GM12878 (cell line): Measurements from ENCODE around the gene DCDC2. TPM values are rescaled to one million over a fixed set of nuclear protein-coding genes. Genes with fewer than 3 reads are reported as not detected.

Experiments
- ATAC-seq: fragments of 200-7000 bp; cut with Tn5 transposase; 3 replicates; pipeline ENCODE4 v1.9.1; 2020; ENCODE audit warnings: mild to moderate bottlenecking, moderate library complexity
- BruUV-seq: library from RNA; stranded (reverse); fragments of 400-500 nt; replicated peaks from 2 replicates; lab custom pipeline; 2021; lab: Mats Ljungman, UMichigan
- CTCF ChIA-PET: fragments of 300-600 bp; sonication (Branson Sonifier 250); formaldehyde crosslinking; extraction: SDS; loops from one replicate; lab custom pipeline; 2021; ENCODE audit warnings: inconsistent platforms; lab: Yijun Ruan, JAX
- POLR2A ChIA-PET: fragments of 350-600 bp; formaldehyde crosslinking; extraction: SDS; loops from one replicate; lab custom pipeline; 2021; ENCODE audit warnings: inconsistent platforms; lab: Charles Lee
- RAD21 ChIA-PET: fragments of 300-600 bp; sonication (Branson Sonifier 250); formaldehyde crosslinking; loops from one replicate; lab custom pipeline; 2023; ENCODE audit warnings: antibody characterized with exemption; ENCODE audit not compliant: unreplicated experiment; lab: Charles Lee
- SMC1A ChIA-PET: fragments of 300-600 bp; sonication (Branson Sonifier 250); formaldehyde crosslinking; loops from one replicate; lab custom pipeline; 2023; ENCODE audit not compliant: unreplicated experiment, uncharacterized antibody; lab: Charles Lee
- DNase-seq: peaks from one replicate; pipeline ENCODE4 v3.0.0-alpha.2; 2011; ENCODE audit warnings: low read depth, low spot score
- FAIRE-seq: peaks from 3 replicates; lab custom pipeline; 2011; peaks lifted over from hg19 to GRCh38; lab: Jason Lieb, UNC
- H2AFZ ChIP-seq: 2 replicates; pipeline ENCODE4 v1.6.0; 2011; ENCODE audit warnings: low read depth, low read length, control low read depth; ENCODE audit not compliant: control insufficient read depth
- H3K27ac ChIP-seq: 2 replicates; pipeline ENCODE4 v1.5.1; 2011; ENCODE audit warnings: control low read depth; ENCODE audit not compliant: control insufficient read depth, insufficient read depth
- H3K27me3 ChIP-seq, 2 experiments: replicated peaks in 1 of 2; 2 replicates each; pipeline versions ENCODE4 v1.6.0 to v1.6.1; 2011; ENCODE audit warnings: low read length in 1 of 2; ENCODE audit not compliant: control insufficient read depth in 2 of 2, insufficient read depth in 2 of 2
- H3K36me3 ChIP-seq, 2 experiments: 2 replicates each; pipeline ENCODE4 v1.5.1; 2011; ENCODE audit warnings: low read length in 1 of 2; ENCODE audit not compliant: control insufficient read depth in 2 of 2, insufficient read depth in 2 of 2
- H3K4me1 ChIP-seq: 2 replicates; pipeline ENCODE4 v1.6.1; 2011; ENCODE audit warnings: mild to moderate bottlenecking, low read length, moderate library complexity, mixed read lengths; ENCODE audit not compliant: control insufficient read depth, insufficient read depth
- H3K4me2 ChIP-seq: 2 replicates; pipeline ENCODE4 v1.6.0; 2011; ENCODE audit warnings: control low read depth; ENCODE audit not compliant: control insufficient read depth, insufficient read depth
- H3K4me3 ChIP-seq: fragments of 200-600 bp; sonication (generic); 2 replicates; pipeline ENCODE4 v1.5.1; 2016
- H3K79me2 ChIP-seq: 2 replicates; pipeline ENCODE4 v1.6.0; 2011; ENCODE audit warnings: low read length; ENCODE audit not compliant: control insufficient read depth, insufficient read depth
- H3K9ac ChIP-seq: 2 replicates; pipeline ENCODE4 v1.8.0; 2011; ENCODE audit warnings: low read length, control low read depth, mixed read lengths; ENCODE audit not compliant: control insufficient read depth, insufficient read depth
- H3K9me3 ChIP-seq: replicated peaks from 3 replicates; pipeline ENCODE4 v1.5.1; 2011; ENCODE audit warnings: mild to moderate bottlenecking, low read length; ENCODE audit not compliant: control insufficient read depth, insufficient read depth
- H4K20me1 ChIP-seq: 2 replicates; pipeline ENCODE4 v1.6.0; 2011; ENCODE audit not compliant: control insufficient read depth, insufficient read depth
- CREM ChIP-seq: IDR thresholded peaks from 2 replicates; pipeline ENCODE4 v1.6.1; 2014; ENCODE audit warnings: antibody characterized with exemption, low read depth
- CTCF ChIP-seq, 3 experiments: IDR thresholded peaks in 2 of 3; conservative IDR thresholded peaks in 1 of 3; 2 replicates each; pipeline ENCODE4 v1.5.1; 2011; ENCODE audit warnings: low read depth in 3 of 3, low read length in 3 of 3, mild to moderate bottlenecking in 3 of 3, control low read depth in 2 of 3, moderate library complexity in 2 of 3, inconsistent platforms in 1 of 3, mixed read lengths in 1 of 3; ENCODE audit not compliant: control insufficient read depth in 2 of 3, insufficient read depth in 1 of 3; ENCODE audit errors: extremely low read depth in 1 of 3
- EGR1 ChIP-seq, 2 experiments: IDR thresholded peaks; 1 replicate in 1 of 2; 2 replicates in 1 of 2; pipeline ENCODE4 v1.6.1; 2011 to 2012; ENCODE audit warnings: low read depth in 2 of 2, low read length in 2 of 2, borderline replicate concordance in 1 of 2, mild to moderate bottlenecking in 1 of 2, moderate library complexity in 1 of 2
- EP300 ChIP-seq, 2 experiments: fragments of 150-350 bp in 1 of 2; IDR thresholded peaks; 2 replicates each; pipeline ENCODE4 v1.6.1; 2011 to 2012; ENCODE audit warnings: low read depth in 2 of 2, low read length in 2 of 2, borderline replicate concordance in 1 of 2, improper control_type of control experiment in 1 of 2, inconsistent platforms in 1 of 2; ENCODE audit not compliant: control insufficient read depth in 1 of 2
- ESRRA ChIP-seq: IDR thresholded peaks from 2 replicates; pipeline ENCODE4 v1.6.1; 2012; ENCODE audit warnings: mild to moderate bottlenecking, low read length, improper control_type of control experiment
- HDGF ChIP-seq: fragments of 450-650 bp; IDR thresholded peaks from 2 replicates; pipeline ENCODE4 v1.6.1; 2016; ENCODE audit warnings: antibody characterized with exemption
- JUNB ChIP-seq: IDR thresholded peaks from 2 replicates; pipeline ENCODE4 v1.6.1; 2016; ENCODE audit warnings: antibody characterized with exemption, mild to moderate bottlenecking
- MEF2A ChIP-seq: IDR thresholded peaks from 2 replicates; pipeline ENCODE4 v1.6.1; 2011; ENCODE audit warnings: low read depth, mild to moderate bottlenecking, low read length, moderate library complexity; ENCODE audit not compliant: insufficient read depth
- NFIC ChIP-seq: IDR thresholded peaks from 2 replicates; pipeline ENCODE4 v1.6.1; 2012; ENCODE audit warnings: low read depth, mild to moderate bottlenecking, inconsistent platforms, low read length, moderate library complexity
- POU2F2 ChIP-seq: IDR thresholded peaks from 3 replicates; pipeline ENCODE4 v1.6.1; 2011; ENCODE audit warnings: low read depth, mild to moderate bottlenecking, low read length, borderline replicate concordance
- RBBP5 ChIP-seq: fragments of 200-600 bp; sonication (generic); conservative IDR thresholded peaks from 2 replicates; pipeline ENCODE4 v1.6.1; 2016
- RUNX3 ChIP-seq: IDR thresholded peaks from 2 replicates; pipeline ENCODE4 v1.6.1; 2012; ENCODE audit warnings: low read length, inconsistent platforms
- TARDBP ChIP-seq: IDR thresholded peaks from 2 replicates; pipeline ENCODE4 v1.6.1; 2016; ENCODE audit warnings: borderline replicate concordance
- TCF12 ChIP-seq: IDR thresholded peaks from 2 replicates; pipeline ENCODE4 v1.6.1; 2011; ENCODE audit warnings: low read depth, mild to moderate bottlenecking, low read length
- WGBS: methylation state at CpG from one replicate; pipeline ENCODE4 v1.1.6; 2016; ENCODE audit warnings: low lambda C conversion rate; ENCODE audit not compliant: insufficient replicate concordance, insufficient coverage; ENCODE audit errors: missing lambda C conversion rate; 5-methylcytosine and 5-hydroxymethylcytosine counted together
- in situ Hi-C: fragments of 300-500 bp; cut with MboI; formaldehyde crosslinking; loops from 9 replicates; pipeline ENCODE4 v1.14.3; 2018; ENCODE audit warnings: mixed read lengths
- intact Hi-C: fragments of 100-400 bp; cut with micrococcal nuclease; formaldehyde crosslinking; loops from one replicate; pipeline ENCODE4 v1.14.2; 2022; ENCODE audit not compliant: unreplicated experiment
- polyA plus RNA-seq, 11 experiments: library from polyadenylated mRNA; depleted of rRNA in 4 of 11; unstranded in 6 of 11; stranded (reverse) in 5 of 11; fragments of >200 nt; fragmentation: Nextera tagmentation in 4 of 11; fragmentation: Illumina TruSeq in 1 of 11; extraction: Ambion mirVana in 4 of 11; extraction: Trizol in 1 of 11; gene quantifications; 1 replicate in 1 of 11; 2 replicates in 10 of 11; pipeline versions ENCODE4 v1.2.1 to v1.2.3, GENCODE V29; 2011 to 2016; ENCODE audit warnings: inconsistent platforms in 2 of 11, missing spikeins in 2 of 11, low read depth in 1 of 11
- total RNA-seq, 4 experiments: library from RNA; depleted of rRNA in 3 of 4; stranded (reverse); fragments of >200 nt in 3 of 4; fragmentation: Illumina TruSeq in 1 of 4; extraction: Trizol in 1 of 4; gene quantifications; 2 replicates each; pipeline versions ENCODE4 v1.2.1 to v1.2.3, GENCODE V29; 2013 to 2021
- TF ChIP-seq, protein P1 (sequence below): fragments of 150-350 bp; IDR thresholded peaks from 2 replicates; pipeline ENCODE4 v1.6.1; 2014; ENCODE audit warnings: mild to moderate bottlenecking, low read depth, low read length
- TF ChIP-seq, protein P2 (sequence below): fragments of 450-650 bp; IDR thresholded peaks from 2 replicates; pipeline ENCODE4 v1.6.1; 2017; ENCODE audit warnings: mild to moderate bottlenecking

DCDC2 gene
- total and polyA plus RNA-seq, 10 of the 15 experiments (the other 5 are each of a cell fraction or from before 2014, with no cell fraction given): under 0.01 to 0.03 TPM; not detected in 8

- SMC1A ChIA-PET: no interaction called here
- no peak for FAIRE-seq
These were observed 162.7 kb downstream of the DCDC2 start for GRCh38 chr6:24194978-24195700.

More at GRCh38 chr6:24194978-24195700, 162.7 kb downstream of the DCDC2 start:
- no peaks in the 10 kb centered on the region; a peak in 1 of 4 replicates for H3K27me3 ChIP-seq
- no peaks in the 10 kb centered on the region for H3K36me3 ChIP-seq
- no peak overlapping the region for H3K27ac ChIP-seq
- POLR2A ChIA-PET: no interaction called here
- WGBS: 71% methylated on average over 2 of the region's 2 CpGs
- ATAC-seq: no peak
- H3K79me2 ChIP-seq: no peaks in the 10 kb centered on the region
- no peak overlapping the region for H3K4me3 ChIP-seq
- no peak overlapping the region for H3K9ac ChIP-seq
- no peaks in the 10 kb centered on the region for H3K4me1 ChIP-seq
- intact Hi-C loops (no loop called here), in situ Hi-C loops (no loop called here)
- DNase-seq: no peak
- RAD21 ChIA-PET: no interaction called here
- H4K20me1 ChIP-seq: no peaks in the 10 kb centered on the region
- H3K9me3 ChIP-seq: no peaks in the 10 kb centered on the region
- BruUV-seq: no TSS peak
- H3K4me2 ChIP-seq: no peak overlapping the region
- H2AFZ ChIP-seq: no peak overlapping the region
- CTCF ChIA-PET: no interaction called here
- TF ChIP-seq TCF12 (no peak), CTCF (IDR thresholded peaks at IDR 0.05 in 2 of 3, conservative IDR thresholded peaks at IDR 0.05 in 1 of 3; ENCODE audit: control insufficient read depth in 2 of 3, extremely low read depth in 1 of 3, insufficient read depth in 1 of 3, low read depth in 3 of 3, low read length in 3 of 3) (no peak), POU2F2 (no peak), MEF2A (no peak), HDGF (no peak), TARDBP (no peak), NFIC (no peak), RUNX3 (no peak), CREM (no peak), ESRRA (no peak), JUNB (no peak), EP300 (IDR thresholded peaks at IDR 0.05; ENCODE audit: borderline replicate concordance in 1 of 2, control insufficient read depth in 1 of 2, low read depth in 2 of 2, low read length in 2 of 2) (no peak), RBBP5 (no peak), EGR1 (IDR thresholded peaks at IDR 0.05; ENCODE audit: borderline replicate concordance in 1 of 2, low read depth in 2 of 2, low read length in 2 of 2) (no peak)
- TF ChIP-seq, protein P1, sequence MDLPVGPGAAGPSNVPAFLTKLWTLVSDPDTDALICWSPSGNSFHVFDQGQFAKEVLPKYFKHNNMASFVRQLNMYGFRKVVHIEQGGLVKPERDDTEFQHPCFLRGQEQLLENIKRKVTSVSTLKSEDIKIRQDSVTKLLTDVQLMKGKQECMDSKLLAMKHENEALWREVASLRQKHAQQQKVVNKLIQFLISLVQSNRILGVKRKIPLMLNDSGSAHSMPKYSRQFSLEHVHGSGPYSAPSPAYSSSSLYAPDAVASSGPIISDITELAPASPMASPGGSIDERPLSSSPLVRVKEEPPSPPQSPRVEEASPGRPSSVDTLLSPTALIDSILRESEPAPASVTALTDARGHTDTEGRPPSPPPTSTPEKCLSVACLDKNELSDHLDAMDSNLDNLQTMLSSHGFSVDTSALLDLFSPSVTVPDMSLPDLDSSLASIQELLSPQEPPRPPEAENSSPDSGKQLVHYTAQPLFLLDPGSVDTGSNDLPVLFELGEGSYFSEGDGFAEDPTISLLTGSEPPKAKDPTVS: no peak
- TF ChIP-seq, protein P2, sequence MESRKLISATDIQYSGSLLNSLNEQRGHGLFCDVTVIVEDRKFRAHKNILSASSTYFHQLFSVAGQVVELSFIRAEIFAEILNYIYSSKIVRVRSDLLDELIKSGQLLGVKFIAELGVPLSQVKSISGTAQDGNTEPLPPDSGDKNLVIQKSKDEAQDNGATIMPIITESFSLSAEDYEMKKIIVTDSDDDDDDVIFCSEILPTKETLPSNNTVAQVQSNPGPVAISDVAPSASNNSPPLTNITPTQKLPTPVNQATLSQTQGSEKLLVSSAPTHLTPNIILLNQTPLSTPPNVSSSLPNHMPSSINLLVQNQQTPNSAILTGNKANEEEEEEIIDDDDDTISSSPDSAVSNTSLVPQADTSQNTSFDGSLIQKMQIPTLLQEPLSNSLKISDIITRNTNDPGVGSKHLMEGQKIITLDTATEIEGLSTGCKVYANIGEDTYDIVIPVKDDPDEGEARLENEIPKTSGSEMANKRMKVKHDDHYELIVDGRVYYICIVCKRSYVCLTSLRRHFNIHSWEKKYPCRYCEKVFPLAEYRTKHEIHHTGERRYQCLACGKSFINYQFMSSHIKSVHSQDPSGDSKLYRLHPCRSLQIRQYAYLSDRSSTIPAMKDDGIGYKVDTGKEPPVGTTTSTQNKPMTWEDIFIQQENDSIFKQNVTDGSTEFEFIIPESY: no peak
